Measurements from ENCODE around the gene ALPL.

ALPL gene

GRCh38 chr1:21532496-21532895 is 23.3 kb downstream of the ALPL start:
- no peak for DNase-seq

- no peak for DNase-seq
Measured at GRCh38 chr1:21532992-21533534, 23.8 kb downstream of the ALPL start.

GRCh38 chr1:21534146-21534545 is 24.9 kb downstream of the ALPL start:
- DNase-seq = no peak

GRCh38 chr1:21534674-21535378 is 25.6 kb downstream of the ALPL start:
- DNase-seq = peak; percentile 44

GRCh38 chr1:21536218-21536617 is 27.0 kb downstream of the ALPL start:
- no peak for DNase-seq

- no peak for DNase-seq
Measured at GRCh38 chr1:21537511-21537931, 28.3 kb downstream of the ALPL start.

GRCh38 chr1:21537932-21538630 is 28.9 kb downstream of the ALPL start:
- DNase-seq = no peak

GRCh38 chr1:21539933-21540332 is 30.7 kb downstream of the ALPL start:
- DNase-seq = no peak

- DNase-seq = no peak
Measured at GRCh38 chr1:21541329-21541728, 32.1 kb downstream of the ALPL start.

- DNase-seq = no peak
Measured at GRCh38 chr1:21541835-21542234, 32.6 kb downstream of the ALPL start.

- DNase-seq = no peak
Measured at GRCh38 chr1:21543598-21543997, 34.4 kb downstream of the ALPL start.

- no peak for DNase-seq
Measured at GRCh38 chr1:21544095-21544494, 34.9 kb downstream of the ALPL start.

- no peak for DNase-seq
Measured at GRCh38 chr1:21546122-21546825, 37.1 kb downstream of the ALPL start.

GRCh38 chr1:21547876-21548275 is 38.7 kb downstream of the ALPL start:
- DNase-seq = no peak

- DNase-seq = no peak
Measured at GRCh38 chr1:21550097-21550496, 40.9 kb downstream of the ALPL start.

- DNase-seq = no peak
Measured at GRCh38 chr1:21550866-21551475, 41.7 kb downstream of the ALPL start.

- DNase-seq = no peak
Measured at GRCh38 chr1:21552715-21553114, 43.5 kb downstream of the ALPL start.

- no peak for DNase-seq
Measured at GRCh38 chr1:21553116-21553926, 44.1 kb downstream of the ALPL start.

GRCh38 chr1:21559788-21560567 is 50.8 kb downstream of the ALPL start:
- no peak for DNase-seq

- no peak for DNase-seq
Measured at GRCh38 chr1:21560916-21561638, 51.9 kb downstream of the ALPL start.

- no peak for DNase-seq
Measured at GRCh38 chr1:21562896-21563295, 53.7 kb downstream of the ALPL start.

All from NCI-H2227 treated with DMSO at 0.1 percent for 48 hours (cell line).